DMS153 treated with DMSO at 0.1 percent for 48 hours (cell line): ENCODE measurements around the gene DBH.

Experiments used
- DNase-seq: peaks from one replicate; lab custom pipeline; 2025; ENCODE audit not compliant: unreplicated experiment; lab: John Stamatoyannopoulos, UW

The DBH gene

DNA sequence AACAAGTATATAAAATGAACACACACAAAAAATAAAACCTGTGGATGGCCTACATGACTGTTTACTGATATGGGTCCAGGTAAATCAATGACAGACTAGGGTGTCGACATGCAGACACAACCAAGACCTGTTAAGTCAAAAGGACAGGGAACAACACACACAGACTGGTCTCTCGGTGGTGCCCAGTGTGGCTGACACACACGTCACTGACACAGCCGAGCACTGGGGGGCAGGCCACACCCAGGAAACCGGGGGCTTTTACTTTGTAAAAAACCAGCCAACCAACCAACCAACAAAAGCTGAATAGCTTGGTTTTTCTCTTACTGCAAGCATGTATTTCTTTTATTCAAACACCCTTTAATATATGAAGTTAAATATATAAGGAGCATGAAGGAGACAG lies 31.9 kb upstream of the DBH start:
- DNase-seq: peak; percentile 25

DNA sequence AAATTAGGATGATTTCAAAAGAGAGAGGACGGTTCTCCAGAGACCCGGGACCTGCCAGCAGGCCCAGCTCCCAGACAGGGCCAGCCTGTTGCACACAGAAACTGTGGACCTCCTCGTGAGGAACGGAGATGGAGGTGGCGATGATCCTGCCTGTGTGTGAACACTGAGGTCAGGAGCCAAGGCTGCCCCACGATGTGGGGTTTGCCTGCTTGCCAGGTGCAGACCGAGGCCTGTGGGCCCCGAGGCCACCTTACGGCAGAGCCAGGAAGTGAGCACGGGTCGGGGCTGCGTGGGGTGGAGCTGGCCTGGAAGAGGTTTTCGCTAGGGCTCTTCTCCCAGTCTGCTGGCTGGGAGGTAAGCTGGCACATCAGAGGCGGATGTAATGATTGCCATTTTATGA lies 31.3 kb upstream of the DBH start:
- DNase-seq: peak; percentile 30

DNA sequence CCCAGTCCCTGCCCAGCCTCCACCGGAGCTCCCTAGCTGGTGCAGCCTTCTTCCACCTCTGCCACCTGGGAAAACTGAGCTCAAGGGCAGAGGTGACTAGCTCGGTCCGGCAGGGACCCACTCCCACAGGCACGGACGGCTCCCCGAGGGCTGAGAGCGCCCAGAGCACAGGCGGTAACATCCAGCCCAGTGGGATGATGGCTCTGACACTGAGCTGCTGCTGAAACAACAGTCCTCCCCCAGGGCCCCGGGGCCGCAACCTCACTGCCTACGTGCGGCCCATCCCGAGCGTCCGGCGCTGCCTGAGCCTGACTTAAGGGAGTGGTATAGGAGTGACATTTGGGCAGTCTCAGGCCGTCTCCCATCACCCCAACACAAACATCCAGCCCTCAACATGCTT lies 30.7 kb upstream of the DBH start:
- no peak for DNase-seq

DNA sequence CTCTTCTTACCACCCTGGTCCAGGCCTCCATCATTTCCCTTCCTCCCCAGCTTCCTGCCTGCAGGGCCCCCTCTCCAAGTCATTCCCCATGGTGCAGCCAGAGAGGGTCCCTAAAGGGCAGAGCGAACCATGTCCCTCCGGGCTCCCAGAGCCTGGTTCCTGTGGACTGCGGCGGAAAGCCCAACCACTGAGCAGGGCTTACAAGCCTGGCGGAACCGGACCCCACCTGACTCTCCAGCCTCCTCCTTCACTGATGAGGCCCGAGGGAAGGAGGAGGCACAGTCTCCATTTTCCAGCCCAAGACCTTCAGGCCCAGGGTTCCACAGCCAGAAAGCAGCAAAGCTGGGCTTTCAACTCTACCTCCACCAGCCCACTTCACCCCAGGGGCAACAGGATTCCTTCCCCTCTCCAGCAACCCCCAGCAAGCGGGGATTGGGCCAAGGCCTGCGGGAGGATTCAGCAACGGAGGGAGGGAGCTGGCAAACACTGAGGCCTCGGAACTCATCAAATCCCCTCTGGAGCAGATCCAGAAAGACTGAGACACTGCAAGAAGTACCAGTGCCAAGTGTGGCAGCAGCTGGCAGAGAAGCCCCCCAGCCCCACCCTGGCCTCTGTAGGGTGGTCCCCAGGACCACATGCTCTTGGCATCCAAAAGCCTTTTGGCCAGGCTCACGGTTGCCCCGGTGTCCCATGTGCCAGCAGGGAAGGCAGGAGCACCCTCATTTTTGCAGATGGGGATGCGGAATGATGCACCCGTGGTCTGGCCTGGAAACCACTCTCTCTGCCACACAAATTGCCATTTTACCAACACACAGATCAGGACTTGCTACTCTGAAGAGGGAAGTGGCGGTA lies 30.1 kb upstream of the DBH start:
- DNase-seq: no peak

DNA sequence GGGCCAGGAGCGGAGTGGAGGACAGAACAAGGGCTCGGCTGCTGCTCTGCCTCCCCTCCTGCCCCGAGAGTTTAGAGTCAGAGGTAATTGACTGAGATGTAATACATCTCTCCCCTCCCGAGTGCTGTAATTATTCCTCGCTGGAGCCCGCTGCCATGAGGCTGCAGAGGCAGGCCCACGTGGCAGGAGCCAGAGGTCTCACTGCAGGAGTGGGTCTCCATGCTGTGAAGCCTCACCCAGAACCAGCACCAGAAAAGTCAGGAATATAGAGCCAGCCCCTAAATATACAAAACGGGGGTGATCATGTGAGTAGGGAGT lies 29.5 kb upstream of the DBH start:
- no peak for DNase-seq

DNA sequence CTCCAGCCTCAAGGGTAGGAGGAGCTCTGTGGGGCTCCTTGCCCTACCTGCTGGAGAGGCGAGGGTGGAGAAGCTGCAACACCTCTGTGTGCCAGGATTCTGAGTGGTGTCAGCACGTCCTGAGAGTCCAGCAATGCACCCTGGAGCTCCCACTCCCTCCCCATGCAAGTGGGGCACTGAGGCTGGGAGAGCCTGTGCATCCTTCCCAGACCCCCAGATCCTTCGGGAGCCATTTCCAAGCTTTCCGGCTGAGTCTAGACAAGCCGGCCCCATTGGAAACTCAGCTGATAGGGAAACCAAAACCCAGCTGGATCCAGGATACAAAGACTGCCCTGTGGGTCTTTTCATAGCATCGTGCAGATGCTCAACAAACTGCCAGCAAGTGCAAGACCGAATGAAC lies 28.8 kb upstream of the DBH start:
- no peak for DNase-seq

DNA sequence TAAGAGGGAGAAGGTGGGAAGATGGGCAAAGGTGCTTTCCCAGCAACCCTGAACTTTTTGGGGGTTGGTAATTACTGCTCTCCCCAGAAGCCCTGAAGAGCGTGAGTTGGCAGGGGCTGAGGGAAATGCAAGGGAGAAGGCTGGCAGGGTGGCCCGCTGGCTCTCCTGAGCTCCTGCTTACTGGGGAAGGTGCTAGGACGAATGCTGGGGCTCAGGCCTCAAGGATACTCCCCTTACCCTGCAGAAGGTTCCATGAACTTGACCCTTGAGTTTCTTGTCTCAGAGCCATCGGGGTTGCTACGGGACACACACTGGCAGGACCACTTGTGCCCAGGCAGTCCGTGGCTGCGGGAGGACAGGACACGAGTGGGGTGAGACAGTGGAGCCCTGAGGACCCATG lies 28.2 kb upstream of the DBH start:
- DNase-seq: no peak

DNA sequence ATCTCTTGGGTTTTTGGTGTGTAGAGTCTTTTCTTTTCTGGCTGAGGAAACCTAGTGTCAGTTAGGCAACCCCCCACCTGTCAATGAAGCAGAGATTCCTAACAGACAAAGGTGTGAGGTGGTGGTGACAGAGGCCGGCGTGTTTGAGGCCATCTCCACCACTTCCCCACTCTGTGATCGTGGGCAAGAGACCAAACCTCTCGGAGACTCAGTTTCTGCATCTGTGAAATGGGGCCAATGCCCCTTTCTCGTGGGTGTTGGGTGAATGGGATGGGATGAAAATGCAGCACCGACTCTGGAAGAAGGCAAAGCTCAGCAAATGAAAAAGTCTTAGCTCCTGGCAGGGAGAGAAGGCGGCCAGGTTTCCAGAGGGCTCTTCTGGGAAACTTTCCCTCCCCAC lies 27.8 kb upstream of the DBH start:
- DNase-seq: no peak

DNA sequence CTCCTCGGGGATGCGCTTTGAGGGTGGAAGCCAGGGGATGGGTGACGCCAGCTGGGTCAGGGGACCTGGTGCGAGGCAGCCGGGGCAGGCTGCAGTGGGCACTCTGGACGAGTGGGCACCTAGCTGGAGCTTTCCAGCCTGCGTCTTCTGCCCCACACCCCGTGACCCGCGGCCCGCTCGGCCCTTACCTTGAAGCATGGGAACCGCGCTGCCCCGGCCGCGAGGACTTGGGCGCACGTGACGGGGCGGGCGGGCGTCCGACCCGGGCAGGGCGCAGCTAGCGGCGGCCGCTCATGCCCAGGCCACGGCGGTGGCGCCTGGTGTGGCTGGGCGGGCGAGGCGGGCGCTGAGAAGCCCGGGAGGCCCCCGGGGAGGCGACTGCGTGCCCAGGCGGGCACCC lies 27.3 kb upstream of the DBH start:
- no peak for DNase-seq

DNA sequence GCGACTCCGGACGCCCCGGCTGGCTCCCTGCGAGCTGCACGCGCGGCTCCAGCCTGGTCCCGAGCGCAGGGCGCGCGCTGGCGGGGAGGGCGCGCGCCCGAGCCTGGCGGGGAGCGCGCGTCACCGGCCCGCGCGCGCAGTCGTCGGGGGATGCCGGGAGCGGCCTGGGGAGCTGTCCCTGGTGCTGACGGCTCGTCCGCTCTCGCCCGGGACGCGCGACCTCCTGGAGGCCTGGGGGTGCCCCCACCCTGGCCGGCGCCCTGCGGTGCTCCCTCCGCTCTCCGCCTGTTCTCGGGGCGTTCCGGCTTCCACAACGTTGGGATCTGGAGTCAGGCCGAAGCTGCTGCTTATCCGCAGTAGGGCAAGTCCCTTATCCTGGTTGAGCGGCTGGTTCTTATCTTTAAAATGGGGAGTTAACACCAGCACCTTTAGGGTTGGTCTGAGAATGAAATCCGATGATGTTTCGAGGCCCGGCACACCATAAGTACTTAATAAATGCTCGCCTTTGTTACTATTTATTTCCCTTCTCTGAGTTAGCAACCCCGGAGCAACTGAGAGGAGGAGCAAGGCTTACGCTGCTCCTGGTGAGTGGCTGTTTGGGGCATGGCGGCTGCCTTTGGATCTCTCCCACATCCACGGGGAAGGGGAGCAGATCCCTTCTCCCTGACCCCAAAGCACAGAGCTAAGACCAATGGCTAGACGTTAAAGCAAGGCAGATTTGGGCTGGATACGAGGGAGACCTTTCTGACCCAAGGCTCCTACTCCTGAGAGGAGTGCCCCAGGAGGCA lies 26.7 kb upstream of the DBH start, which contains the start of gene FAM163B:
Gene FAM163B (minus strand): TSS at position 79 of the 788 bp plus-strand sequence. CDS start 29,166 bp downstream, outside the sequence.
- no peak for DNase-seq

DNA sequence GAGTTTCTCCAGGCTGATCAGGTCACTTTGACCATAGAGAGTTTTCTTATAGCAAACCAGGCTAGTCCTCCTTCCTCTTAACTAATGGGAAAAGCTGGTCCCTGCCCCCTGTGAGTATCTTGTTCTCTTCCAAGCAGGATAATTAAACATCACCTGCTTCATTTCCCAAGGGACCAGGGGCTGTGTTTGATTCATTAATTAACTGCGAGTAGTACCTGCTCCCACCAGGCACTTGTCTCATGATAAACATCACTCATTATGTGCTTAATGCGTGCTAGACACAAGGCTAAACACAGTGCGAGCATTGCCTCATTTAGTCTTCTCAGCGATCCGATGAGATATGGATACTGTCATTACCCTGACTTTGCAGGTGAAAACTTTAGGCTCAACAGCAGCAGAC lies 25.3 kb upstream of the DBH start:
- DNase-seq: peak; percentile 60

DNA sequence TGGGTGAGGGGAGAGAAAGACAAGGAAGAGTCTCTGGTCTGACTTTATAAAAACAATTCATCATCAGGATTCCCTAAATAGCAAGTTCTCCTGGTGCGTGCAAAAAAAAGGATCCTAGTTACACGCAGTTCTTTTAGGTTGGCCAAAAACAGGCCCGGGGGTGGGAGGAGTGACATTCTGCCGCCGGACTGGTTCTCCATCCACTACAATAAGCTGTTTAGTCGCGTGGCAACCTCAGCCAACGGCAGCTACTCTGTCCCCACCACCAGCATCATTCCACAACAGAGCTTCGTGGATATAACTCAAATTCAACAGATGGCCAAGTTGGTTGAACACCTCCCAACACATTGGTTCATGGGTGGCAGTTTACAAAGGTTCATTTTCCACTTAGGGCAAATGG lies 24.1 kb upstream of the DBH start:
- DNase-seq: no peak

DNA sequence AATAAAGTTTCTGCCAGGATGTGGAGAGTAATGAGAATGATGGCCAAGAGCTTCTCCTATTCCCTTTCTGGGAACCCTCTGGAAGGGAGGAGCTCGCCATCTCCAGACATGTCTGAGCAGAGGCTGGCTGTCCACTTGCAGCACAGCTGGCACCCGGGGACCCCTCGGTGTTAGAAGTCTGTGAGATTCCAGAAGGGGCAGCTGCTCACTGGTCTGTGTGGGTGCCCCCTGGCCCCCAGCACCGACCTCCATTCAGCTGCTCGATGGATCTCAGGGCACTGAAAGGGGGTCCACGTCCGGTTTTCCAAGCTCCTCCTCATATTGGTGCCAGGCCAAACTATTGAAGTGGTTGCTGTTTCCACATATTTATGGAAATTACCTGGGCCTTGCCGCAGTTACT lies 23.3 kb upstream of the DBH start:
- DNase-seq: no peak

DNA sequence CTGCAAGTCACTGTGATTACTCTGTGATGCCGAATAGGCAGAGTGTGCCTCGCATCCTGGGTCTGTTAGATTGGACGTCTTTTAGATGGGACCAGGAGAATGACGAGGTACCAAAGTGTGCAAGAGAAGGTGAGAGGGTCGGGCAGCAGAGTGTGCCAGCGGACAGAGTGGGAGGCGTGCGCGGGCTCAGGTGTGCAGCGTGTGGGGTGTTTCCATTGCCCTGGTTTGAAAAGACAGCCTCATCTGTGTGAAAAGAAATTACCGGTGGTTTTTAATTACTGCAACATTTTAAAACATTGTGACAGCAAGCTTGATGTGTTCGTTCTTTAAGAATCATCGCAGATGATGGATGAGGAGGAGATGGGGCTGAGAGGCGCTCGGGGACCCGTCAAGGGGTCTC lies 22.7 kb upstream of the DBH start:
- DNase-seq: no peak

DNA sequence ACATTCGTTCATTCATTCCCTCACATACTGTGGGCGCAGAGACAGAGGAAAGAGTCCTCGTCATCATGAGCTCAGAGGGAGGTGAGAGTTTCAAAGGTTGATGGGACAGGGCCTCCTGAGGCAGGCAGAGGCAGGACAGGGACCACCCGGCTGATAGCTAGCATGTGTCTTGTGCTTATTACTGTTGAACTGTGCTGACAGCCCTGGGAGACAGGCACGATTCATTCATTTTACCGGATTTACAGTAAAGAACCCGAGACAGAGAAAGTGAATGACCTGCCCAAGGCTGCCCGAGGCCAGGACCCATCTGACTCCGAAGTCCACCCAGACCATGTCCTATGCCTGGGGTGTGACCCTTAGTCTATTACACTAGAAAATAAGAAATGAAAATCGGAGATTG lies 22.1 kb upstream of the DBH start:
- no peak for DNase-seq

DNA sequence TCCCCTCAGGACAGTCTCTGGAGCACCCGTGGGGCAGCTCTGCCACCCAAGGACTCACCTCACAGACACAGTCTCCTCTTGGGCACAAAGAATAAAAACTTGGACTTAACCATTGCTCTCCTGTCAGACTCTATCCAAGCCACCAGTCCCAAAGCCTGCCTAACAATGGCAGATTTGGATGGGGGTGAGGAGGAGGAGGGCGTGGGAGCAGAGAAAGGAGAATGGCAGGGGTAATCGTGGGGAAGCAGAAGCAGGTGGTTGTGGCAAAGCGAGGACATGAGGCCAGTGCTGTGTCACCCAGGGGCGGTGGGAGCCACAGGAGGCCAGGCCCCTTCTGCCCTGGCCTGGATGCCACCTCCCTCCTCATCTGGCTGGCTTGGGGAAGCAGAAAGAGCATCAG lies 21.5 kb upstream of the DBH start:
- DNase-seq: no peak

DNA sequence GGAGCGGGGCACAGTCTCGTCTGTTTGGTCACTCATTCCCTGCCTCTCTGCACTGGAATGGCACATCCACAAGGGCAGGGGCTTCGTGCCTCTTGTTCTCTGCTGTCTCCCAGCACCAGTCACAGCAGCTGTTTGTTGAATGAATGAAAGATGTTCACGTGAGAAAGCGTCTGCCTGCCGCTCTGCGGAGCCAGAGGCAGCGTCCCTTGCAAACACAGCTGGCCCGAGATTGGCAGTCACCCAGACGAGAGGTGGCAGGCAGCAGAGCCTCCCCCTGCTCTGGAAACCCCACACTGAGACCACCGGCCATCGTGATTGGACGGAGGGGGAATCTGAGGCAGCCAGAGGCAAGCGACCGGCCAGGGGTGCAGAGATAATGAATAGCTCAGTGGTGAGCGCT lies 21.0 kb upstream of the DBH start:
- no peak for DNase-seq

DNA sequence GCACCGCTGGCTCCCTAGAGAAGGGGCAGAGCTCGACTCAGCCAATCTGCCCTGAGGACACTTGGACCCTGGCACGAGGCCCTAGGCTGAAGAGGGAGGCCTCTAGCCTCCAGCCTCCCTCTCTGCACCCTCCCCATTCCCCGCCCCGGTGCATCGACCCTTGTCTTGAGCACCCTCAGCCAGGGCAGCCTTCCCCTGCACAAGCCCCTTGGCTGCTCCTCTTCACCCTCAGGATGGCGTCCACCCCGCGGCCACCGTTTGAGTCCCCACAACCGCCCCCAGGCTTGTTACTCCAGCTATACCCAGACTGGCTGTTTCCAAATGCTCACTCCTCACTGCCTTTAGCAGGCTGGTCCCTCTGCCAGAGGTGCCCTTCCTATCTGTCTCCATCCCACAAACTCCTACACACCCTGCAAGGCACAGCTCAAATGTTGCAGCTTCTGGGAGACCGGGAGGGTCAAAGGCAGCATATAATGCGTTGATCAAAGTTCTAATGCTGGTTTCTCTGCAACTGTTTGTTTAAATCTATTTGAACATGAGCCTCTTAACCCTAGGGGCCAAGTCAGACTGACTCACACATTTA lies 20.5 kb upstream of the DBH start:
- DNase-seq: no peak

DNA sequence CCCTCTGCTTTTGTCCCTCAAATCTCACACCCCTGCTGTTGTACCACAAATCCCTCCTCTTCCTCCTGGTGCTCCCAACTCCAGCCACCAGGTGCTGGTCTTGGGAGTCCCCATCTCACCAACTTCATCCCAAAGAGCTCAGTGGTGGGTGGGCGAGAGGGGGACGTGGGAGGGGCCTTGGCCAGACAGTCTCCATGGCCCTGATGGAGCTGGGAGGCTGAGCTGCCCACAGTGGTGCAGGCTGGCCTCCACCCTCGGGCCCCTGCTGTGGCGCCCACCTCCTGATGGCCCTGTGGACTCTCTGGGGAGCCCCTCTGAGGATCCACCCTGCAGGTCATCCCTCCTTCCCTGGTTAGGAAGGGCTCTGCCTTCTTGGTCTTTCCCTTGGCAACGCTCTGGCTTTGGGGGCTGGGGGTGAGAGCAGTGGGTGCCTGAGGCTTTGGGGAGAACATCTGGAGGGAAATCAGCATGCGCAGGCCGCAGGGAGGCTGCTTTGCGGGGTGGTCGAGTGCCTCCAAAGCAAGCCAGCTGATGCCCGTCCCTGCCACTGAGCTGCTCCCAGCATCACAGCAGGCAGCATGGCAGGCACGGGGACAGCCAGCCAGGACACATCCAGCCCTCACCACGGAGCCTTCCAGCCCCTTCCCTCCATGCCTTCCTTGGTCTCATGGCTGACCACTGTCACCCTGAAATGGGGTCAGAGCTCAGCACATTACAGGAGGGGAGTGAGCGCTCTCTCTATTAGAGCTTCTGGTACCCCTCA lies 19.3 kb upstream of the DBH start:
- no peak for DNase-seq

DNA sequence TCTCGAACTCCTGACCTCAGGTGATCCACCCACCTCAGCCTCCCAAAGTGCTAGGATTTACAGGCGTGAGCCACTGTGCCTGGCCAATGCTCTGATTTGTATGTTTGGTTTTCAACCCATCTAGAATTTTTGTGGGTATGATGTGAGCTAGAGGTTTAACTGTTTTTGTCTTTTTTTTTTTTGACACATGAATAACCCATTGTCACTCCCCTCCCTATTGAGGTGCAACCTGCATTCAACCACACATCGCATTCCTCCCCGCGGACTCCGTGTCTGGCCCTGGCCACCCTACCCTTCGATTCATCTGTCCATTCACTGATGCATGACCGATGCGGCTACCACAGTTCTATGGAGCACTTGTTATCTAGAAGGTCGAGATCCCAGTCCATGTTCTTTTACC lies 17.4 kb upstream of the DBH start:
- DNase-seq: no peak

DNA sequence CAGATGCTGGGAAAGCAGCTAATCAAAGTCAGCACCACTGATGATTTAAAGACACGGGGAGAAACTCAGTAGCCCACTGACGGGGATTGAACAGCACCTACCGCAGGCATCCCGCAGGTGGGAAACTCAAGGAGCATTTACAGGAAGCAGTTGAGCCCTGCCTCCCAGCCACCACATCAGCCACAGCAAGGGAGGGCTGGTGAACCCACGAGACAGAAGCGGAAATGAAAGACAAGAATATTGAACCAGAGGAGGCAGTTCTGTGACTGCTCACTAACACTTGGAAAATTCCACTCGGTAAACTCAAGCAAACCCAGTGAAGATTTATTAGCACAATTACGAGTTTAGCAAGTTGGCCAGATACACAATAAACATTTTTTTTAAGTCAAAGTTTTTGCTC lies 16.4 kb upstream of the DBH start:
- peak; percentile 39 for DNase-seq
